ENCODE measurements around the gene ADGRF3. TPM values are rescaled to one million over a fixed set of nuclear protein-coding genes. Genes with fewer than 3 reads are reported as not detected.

The ADGRF3 gene
- total RNA-seq, 1 experiment from 2014 or later: not detected

GRCh38 chr2:26299471-26300101, 47.0 kb downstream of the ADGRF3 start:
- in situ Hi-C loops (cut with HindIII; ENCODE audit: low pct_unique_long_range_greater_than_20kb, low sequenced_read_pairs) (no loop called here), intact Hi-C loops (cut with micrococcal nuclease; ENCODE audit: unreplicated experiment) (no loop called here)
- Histone ChIP-seq H3K9me3 (ENCODE audit: control insufficient read depth, insufficient read depth, low read depth, low read length) (no peaks in the 10 kb centered on the region), H3K4me1 (ENCODE audit: control insufficient read depth, insufficient read depth, low read length) (peaks cover 5% of the 10 kb centered on the region), H3K36me3 (ENCODE audit: control insufficient read depth, insufficient read depth, low read length) (no peaks in the 10 kb centered on the region), H3K27ac (ENCODE audit: low read length) (peak overlapping the region; percentile 77), H3K4me3 (ENCODE audit: low read depth in 2 of 2, low read length in 2 of 2) (peak overlapping the region; percentile 34 to 57), H3K27me3 (ENCODE audit: control insufficient read depth, insufficient read depth, low read length) (no peaks in the 10 kb centered on the region)
- ChIA-PET POLR2A (no interaction called here), CTCF (no interaction called here)
- BruUV-seq (replicated peaks): no TSS peak
- DNase-seq (ENCODE audit: low read depth, low spot score): no peak
- TF ChIP-seq SIN3A (IDR thresholded peaks at IDR 0.05; ENCODE audit: borderline replicate concordance, insufficient read depth, low read depth, low read length): no peak
- TF ChIP-seq, protein P1, sequence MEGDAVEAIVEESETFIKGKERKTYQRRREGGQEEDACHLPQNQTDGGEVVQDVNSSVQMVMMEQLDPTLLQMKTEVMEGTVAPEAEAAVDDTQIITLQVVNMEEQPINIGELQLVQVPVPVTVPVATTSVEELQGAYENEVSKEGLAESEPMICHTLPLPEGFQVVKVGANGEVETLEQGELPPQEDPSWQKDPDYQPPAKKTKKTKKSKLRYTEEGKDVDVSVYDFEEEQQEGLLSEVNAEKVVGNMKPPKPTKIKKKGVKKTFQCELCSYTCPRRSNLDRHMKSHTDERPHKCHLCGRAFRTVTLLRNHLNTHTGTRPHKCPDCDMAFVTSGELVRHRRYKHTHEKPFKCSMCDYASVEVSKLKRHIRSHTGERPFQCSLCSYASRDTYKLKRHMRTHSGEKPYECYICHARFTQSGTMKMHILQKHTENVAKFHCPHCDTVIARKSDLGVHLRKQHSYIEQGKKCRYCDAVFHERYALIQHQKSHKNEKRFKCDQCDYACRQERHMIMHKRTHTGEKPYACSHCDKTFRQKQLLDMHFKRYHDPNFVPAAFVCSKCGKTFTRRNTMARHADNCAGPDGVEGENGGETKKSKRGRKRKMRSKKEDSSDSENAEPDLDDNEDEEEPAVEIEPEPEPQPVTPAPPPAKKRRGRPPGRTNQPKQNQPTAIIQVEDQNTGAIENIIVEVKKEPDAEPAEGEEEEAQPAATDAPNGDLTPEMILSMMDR (IDR thresholded peaks at IDR 0.05): no peak
- peak; percentile 67 for ATAC-seq

GRCh38 chr2:26298638-26299393, 47.8 kb downstream of the ADGRF3 start:
- ChIA-PET CTCF (no interaction called here), POLR2A (no interaction called here)
- intact Hi-C loops (cut with micrococcal nuclease; ENCODE audit: unreplicated experiment): no loop called here

More at GRCh38 chr2:26298638-26299393, 47.8 kb downstream of the ADGRF3 start:
- H3K36me3 ChIP-seq (ENCODE audit: control insufficient read depth, insufficient read depth, low read length): no peaks in the 10 kb centered on the region
- no peaks in the 10 kb centered on the region for H3K9me3 ChIP-seq (ENCODE audit: control insufficient read depth, insufficient read depth, low read depth, low read length)
- peak overlapping the region; percentile 34 to 57 for H3K4me3 ChIP-seq (ENCODE audit: low read depth in 2 of 2, low read length in 2 of 2)
- no TSS peak for BruUV-seq (replicated peaks)
- DNase-seq (ENCODE audit: low read depth, low spot score) (no peak), ATAC-seq (peak; percentile 84)
- peaks cover 5% of the 10 kb centered on the region for H3K4me1 ChIP-seq (ENCODE audit: control insufficient read depth, insufficient read depth, low read length)
- TF ChIP-seq SIN3A (IDR thresholded peaks at IDR 0.05; ENCODE audit: borderline replicate concordance, insufficient read depth, low read depth, low read length) (no peak), TCF7L2 (IDR thresholded peaks at IDR 0.05; ENCODE audit: low read depth, low read length) (no peak), POLR2AphosphoS5 (IDR thresholded peaks at IDR 0.05; ENCODE audit: low read depth, low read length) (no peak)
- TF ChIP-seq, protein P1 (IDR thresholded peaks at IDR 0.05): no peak
- TF ChIP-seq, protein P2, sequence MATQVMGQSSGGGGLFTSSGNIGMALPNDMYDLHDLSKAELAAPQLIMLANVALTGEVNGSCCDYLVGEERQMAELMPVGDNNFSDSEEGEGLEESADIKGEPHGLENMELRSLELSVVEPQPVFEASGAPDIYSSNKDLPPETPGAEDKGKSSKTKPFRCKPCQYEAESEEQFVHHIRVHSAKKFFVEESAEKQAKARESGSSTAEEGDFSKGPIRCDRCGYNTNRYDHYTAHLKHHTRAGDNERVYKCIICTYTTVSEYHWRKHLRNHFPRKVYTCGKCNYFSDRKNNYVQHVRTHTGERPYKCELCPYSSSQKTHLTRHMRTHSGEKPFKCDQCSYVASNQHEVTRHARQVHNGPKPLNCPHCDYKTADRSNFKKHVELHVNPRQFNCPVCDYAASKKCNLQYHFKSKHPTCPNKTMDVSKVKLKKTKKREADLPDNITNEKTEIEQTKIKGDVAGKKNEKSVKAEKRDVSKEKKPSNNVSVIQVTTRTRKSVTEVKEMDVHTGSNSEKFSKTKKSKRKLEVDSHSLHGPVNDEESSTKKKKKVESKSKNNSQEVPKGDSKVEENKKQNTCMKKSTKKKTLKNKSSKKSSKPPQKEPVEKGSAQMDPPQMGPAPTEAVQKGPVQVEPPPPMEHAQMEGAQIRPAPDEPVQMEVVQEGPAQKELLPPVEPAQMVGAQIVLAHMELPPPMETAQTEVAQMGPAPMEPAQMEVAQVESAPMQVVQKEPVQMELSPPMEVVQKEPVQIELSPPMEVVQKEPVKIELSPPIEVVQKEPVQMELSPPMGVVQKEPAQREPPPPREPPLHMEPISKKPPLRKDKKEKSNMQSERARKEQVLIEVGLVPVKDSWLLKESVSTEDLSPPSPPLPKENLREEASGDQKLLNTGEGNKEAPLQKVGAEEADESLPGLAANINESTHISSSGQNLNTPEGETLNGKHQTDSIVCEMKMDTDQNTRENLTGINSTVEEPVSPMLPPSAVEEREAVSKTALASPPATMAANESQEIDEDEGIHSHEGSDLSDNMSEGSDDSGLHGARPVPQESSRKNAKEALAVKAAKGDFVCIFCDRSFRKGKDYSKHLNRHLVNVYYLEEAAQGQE (IDR thresholded peaks at IDR 0.05; ENCODE audit: insufficient read depth in 1 of 2, low read depth in 2 of 2, low read length in 1 of 2): no peak
- in situ Hi-C loops (cut with HindIII; ENCODE audit: low pct_unique_long_range_greater_than_20kb, low sequenced_read_pairs): no loop called here
- H3K27ac ChIP-seq (ENCODE audit: low read length): peak overlapping the region; percentile 77
- H3K27me3 ChIP-seq (ENCODE audit: control insufficient read depth, insufficient read depth, low read length): no peaks in the 10 kb centered on the region
